GM12878 (cell line): ENCODE measurements around the gene CXCL17. TPM values are rescaled to one million over a fixed set of nuclear protein-coding genes. Genes with fewer than 3 reads are reported as not detected.

Source experiments
- ATAC-seq: fragments of 200-7000 bp; cut with Tn5 transposase; 3 replicates; pipeline ENCODE4 v1.9.1; 2020; ENCODE audit warnings: mild to moderate bottlenecking, moderate library complexity
- BruUV-seq: library from RNA; stranded (reverse); fragments of 400-500 nt; replicated peaks from 2 replicates; lab custom pipeline; 2021; lab: Mats Ljungman, UMichigan
- CTCF ChIA-PET: fragments of 300-600 bp; sonication (Branson Sonifier 250); formaldehyde crosslinking; extraction: SDS; loops from one replicate; lab custom pipeline; 2021; ENCODE audit warnings: inconsistent platforms; lab: Yijun Ruan, JAX
- POLR2A ChIA-PET: fragments of 350-600 bp; formaldehyde crosslinking; extraction: SDS; loops from one replicate; lab custom pipeline; 2021; ENCODE audit warnings: inconsistent platforms; lab: Charles Lee
- RAD21 ChIA-PET: fragments of 300-600 bp; sonication (Branson Sonifier 250); formaldehyde crosslinking; loops from one replicate; lab custom pipeline; 2023; ENCODE audit warnings: antibody characterized with exemption; ENCODE audit not compliant: unreplicated experiment; lab: Charles Lee
- SMC1A ChIA-PET: fragments of 300-600 bp; sonication (Branson Sonifier 250); formaldehyde crosslinking; loops from one replicate; lab custom pipeline; 2023; ENCODE audit not compliant: unreplicated experiment, uncharacterized antibody; lab: Charles Lee
- DNase-seq: peaks from one replicate; pipeline ENCODE4 v3.0.0-alpha.2; 2011; ENCODE audit warnings: low read depth, low spot score
- FAIRE-seq: peaks from 3 replicates; lab custom pipeline; 2011; peaks lifted over from hg19 to GRCh38; lab: Jason Lieb, UNC
- H2AFZ ChIP-seq: 2 replicates; pipeline ENCODE4 v1.6.0; 2011; ENCODE audit warnings: low read depth, low read length, control low read depth; ENCODE audit not compliant: control insufficient read depth
- H3K27ac ChIP-seq: 2 replicates; pipeline ENCODE4 v1.5.1; 2011; ENCODE audit warnings: control low read depth; ENCODE audit not compliant: control insufficient read depth, insufficient read depth
- H3K27me3 ChIP-seq, 2 experiments: replicated peaks in 1 of 2; 2 replicates each; pipeline versions ENCODE4 v1.6.0 to v1.6.1; 2011; ENCODE audit warnings: low read length in 1 of 2; ENCODE audit not compliant: control insufficient read depth in 2 of 2, insufficient read depth in 2 of 2
- H3K36me3 ChIP-seq, 2 experiments: 2 replicates each; pipeline ENCODE4 v1.5.1; 2011; ENCODE audit warnings: low read length in 1 of 2; ENCODE audit not compliant: control insufficient read depth in 2 of 2, insufficient read depth in 2 of 2
- H3K4me1 ChIP-seq: 2 replicates; pipeline ENCODE4 v1.6.1; 2011; ENCODE audit warnings: mild to moderate bottlenecking, low read length, moderate library complexity, mixed read lengths; ENCODE audit not compliant: control insufficient read depth, insufficient read depth
- H3K4me2 ChIP-seq: 2 replicates; pipeline ENCODE4 v1.6.0; 2011; ENCODE audit warnings: control low read depth; ENCODE audit not compliant: control insufficient read depth, insufficient read depth
- H3K4me3 ChIP-seq: fragments of 200-600 bp; sonication (generic); 2 replicates; pipeline ENCODE4 v1.5.1; 2016
- H3K79me2 ChIP-seq: 2 replicates; pipeline ENCODE4 v1.6.0; 2011; ENCODE audit warnings: low read length; ENCODE audit not compliant: control insufficient read depth, insufficient read depth
- H3K9ac ChIP-seq: 2 replicates; pipeline ENCODE4 v1.8.0; 2011; ENCODE audit warnings: low read length, control low read depth, mixed read lengths; ENCODE audit not compliant: control insufficient read depth, insufficient read depth
- H3K9me3 ChIP-seq: replicated peaks from 3 replicates; pipeline ENCODE4 v1.5.1; 2011; ENCODE audit warnings: mild to moderate bottlenecking, low read length; ENCODE audit not compliant: control insufficient read depth, insufficient read depth
- H4K20me1 ChIP-seq: 2 replicates; pipeline ENCODE4 v1.6.0; 2011; ENCODE audit not compliant: control insufficient read depth, insufficient read depth
- BRCA1 ChIP-seq: IDR thresholded peaks from 2 replicates; pipeline ENCODE4 v1.6.1; 2011; ENCODE audit warnings: low read depth, low read length, improper control_type of control experiment
- EP300 ChIP-seq, 2 experiments: fragments of 150-350 bp in 1 of 2; IDR thresholded peaks; 2 replicates each; pipeline ENCODE4 v1.6.1; 2011 to 2012; ENCODE audit warnings: low read depth in 2 of 2, low read length in 2 of 2, borderline replicate concordance in 1 of 2, improper control_type of control experiment in 1 of 2, inconsistent platforms in 1 of 2; ENCODE audit not compliant: control insufficient read depth in 1 of 2
- GABPA ChIP-seq: IDR thresholded peaks from 2 replicates; pipeline ENCODE4 v1.6.1; 2014; ENCODE audit warnings: antibody characterized with exemption, low read depth, mild to moderate bottlenecking, inconsistent platforms
- MYC ChIP-seq: IDR thresholded peaks from 2 replicates; pipeline ENCODE4 v1.6.1; 2011; ENCODE audit warnings: mild to moderate bottlenecking, low read length, moderate library complexity, inconsistent platforms; ENCODE audit not compliant: insufficient read depth, insufficient replicate concordance, insufficient read length, severe bottlenecking
- NFIC ChIP-seq: IDR thresholded peaks from 2 replicates; pipeline ENCODE4 v1.6.1; 2012; ENCODE audit warnings: low read depth, mild to moderate bottlenecking, inconsistent platforms, low read length, moderate library complexity
- PAX8 ChIP-seq: fragments of 450-650 bp; IDR thresholded peaks from 2 replicates; pipeline ENCODE4 v1.6.1; 2017; ENCODE audit warnings: mild to moderate bottlenecking, moderate library complexity
- RCOR1 ChIP-seq: conservative IDR thresholded peaks from 2 replicates; pipeline ENCODE4 v1.6.1; 2012; ENCODE audit warnings: low read depth, low read length, improper control_type of control experiment
- SP1 ChIP-seq: IDR thresholded peaks from one replicate; pipeline ENCODE4 v1.6.1; 2011; ENCODE audit warnings: low read depth, low read length
- ZZZ3 ChIP-seq: IDR thresholded peaks from 2 replicates; pipeline ENCODE4 v1.6.1; 2011; ENCODE audit warnings: low read depth; ENCODE audit not compliant: control insufficient read depth, insufficient read length
- WGBS: methylation state at CpG from one replicate; pipeline ENCODE4 v1.1.6; 2016; ENCODE audit warnings: low lambda C conversion rate; ENCODE audit not compliant: insufficient replicate concordance, insufficient coverage; ENCODE audit errors: missing lambda C conversion rate; 5-methylcytosine and 5-hydroxymethylcytosine counted together
- in situ Hi-C: fragments of 300-500 bp; cut with MboI; formaldehyde crosslinking; loops from 9 replicates; pipeline ENCODE4 v1.14.3; 2018; ENCODE audit warnings: mixed read lengths
- intact Hi-C: fragments of 100-400 bp; cut with micrococcal nuclease; formaldehyde crosslinking; loops from one replicate; pipeline ENCODE4 v1.14.2; 2022; ENCODE audit not compliant: unreplicated experiment
- polyA plus RNA-seq, 11 experiments: library from polyadenylated mRNA; depleted of rRNA in 4 of 11; unstranded in 6 of 11; stranded (reverse) in 5 of 11; fragments of >200 nt; fragmentation: Nextera tagmentation in 4 of 11; fragmentation: Illumina TruSeq in 1 of 11; extraction: Ambion mirVana in 4 of 11; extraction: Trizol in 1 of 11; gene quantifications; 1 replicate in 1 of 11; 2 replicates in 10 of 11; pipeline versions ENCODE4 v1.2.1 to v1.2.3, GENCODE V29; 2011 to 2016; ENCODE audit warnings: inconsistent platforms in 2 of 11, missing spikeins in 2 of 11, low read depth in 1 of 11
- total RNA-seq, 4 experiments: library from RNA; depleted of rRNA in 3 of 4; stranded (reverse); fragments of >200 nt in 3 of 4; fragmentation: Illumina TruSeq in 1 of 4; extraction: Trizol in 1 of 4; gene quantifications; 2 replicates each; pipeline versions ENCODE4 v1.2.1 to v1.2.3, GENCODE V29; 2013 to 2021

CXCL17 gene
- total and polyA plus RNA-seq, 10 of the 15 experiments (the other 5 are each of a cell fraction or from before 2014, with no cell fraction given), result 0.13 to 0.24 (median 0.15) TPM; not detected in 7

GRCh38 chr19:42455621-42456081 lies 12.9 kb upstream of the CXCL17 start:
- ChIA-PET RAD21 (interaction anchor here (0.7 to 2.7 kb wide), 5 partner anchors 11 to 74 kb away, joined by 3 to 21 read pairs (median 4); partner anchors contain the start of gene CEACAM1), SMC1A (interaction anchor here (1.3 to 2.5 kb wide), 6 partner anchors 11 to 76 kb away, joined by 3 to 21 read pairs (median 4); partner anchors contain the start of gene CEACAM1), CTCF (interaction anchor here (0.7 to 1.9 kb wide), 10 partner anchors 11 to 141 kb away, joined by 3 to 31 read pairs (median 6); partner anchors contain the start of gene CEACAM1), POLR2A (interaction anchor here (1.2 kb wide), 2 partner anchors 71 to 73 kb away, joined by 5 to 6 read pairs; partner anchors contain the start of gene CEACAM1)
- ATAC-seq (no peak), DNase-seq (no peak), FAIRE-seq (no peak)
- no TSS peak for BruUV-seq
- H3K9ac ChIP-seq, result no peak overlapping the region
- intact Hi-C loops, result no loop called here
- no peak overlapping the region for H3K27ac ChIP-seq
- H4K20me1 ChIP-seq, result no peaks in the 10 kb centered on the region
- no peak overlapping the region for H2AFZ ChIP-seq
- in situ Hi-C loops, result no loop called here
- no peaks in the 10 kb centered on the region for H3K27me3 ChIP-seq
- no peak overlapping the region for H3K4me3 ChIP-seq
- H3K4me1 ChIP-seq, result no peaks in the 10 kb centered on the region
- TF ChIP-seq NFIC (no peak), RCOR1 (no peak), MYC (no peak), BRCA1 (no peak), GABPA (no peak), EP300 (IDR thresholded peaks at IDR 0.05; ENCODE audit: borderline replicate concordance in 1 of 2, control insufficient read depth in 1 of 2, low read depth in 2 of 2, low read length in 2 of 2) (no peak), SP1 (no peak), PAX8 (no peak), ZZZ3 (no peak)
- no peaks in the 10 kb centered on the region for H3K9me3 ChIP-seq
- 62% methylated on average over 1 of the region's 1 CpG for WGBS
- no peaks in the 10 kb centered on the region for H3K79me2 ChIP-seq
- no peaks in the 10 kb centered on the region for H3K36me3 ChIP-seq
- H3K4me2 ChIP-seq, result no peak overlapping the region
